Astrocyte of the hippocampus (primary cell): Measurements from ENCODE around the gene COBLL1.
A peak's percentile ranks its signal among the peaks of the same experiment; 100 is the strongest.

Source experiments
- DNase-seq: peaks from one replicate; pipeline ENCODE4 v3.0.0; 2011; ENCODE audit warnings: low read depth, low spot score

COBLL1 gene

DNA sequence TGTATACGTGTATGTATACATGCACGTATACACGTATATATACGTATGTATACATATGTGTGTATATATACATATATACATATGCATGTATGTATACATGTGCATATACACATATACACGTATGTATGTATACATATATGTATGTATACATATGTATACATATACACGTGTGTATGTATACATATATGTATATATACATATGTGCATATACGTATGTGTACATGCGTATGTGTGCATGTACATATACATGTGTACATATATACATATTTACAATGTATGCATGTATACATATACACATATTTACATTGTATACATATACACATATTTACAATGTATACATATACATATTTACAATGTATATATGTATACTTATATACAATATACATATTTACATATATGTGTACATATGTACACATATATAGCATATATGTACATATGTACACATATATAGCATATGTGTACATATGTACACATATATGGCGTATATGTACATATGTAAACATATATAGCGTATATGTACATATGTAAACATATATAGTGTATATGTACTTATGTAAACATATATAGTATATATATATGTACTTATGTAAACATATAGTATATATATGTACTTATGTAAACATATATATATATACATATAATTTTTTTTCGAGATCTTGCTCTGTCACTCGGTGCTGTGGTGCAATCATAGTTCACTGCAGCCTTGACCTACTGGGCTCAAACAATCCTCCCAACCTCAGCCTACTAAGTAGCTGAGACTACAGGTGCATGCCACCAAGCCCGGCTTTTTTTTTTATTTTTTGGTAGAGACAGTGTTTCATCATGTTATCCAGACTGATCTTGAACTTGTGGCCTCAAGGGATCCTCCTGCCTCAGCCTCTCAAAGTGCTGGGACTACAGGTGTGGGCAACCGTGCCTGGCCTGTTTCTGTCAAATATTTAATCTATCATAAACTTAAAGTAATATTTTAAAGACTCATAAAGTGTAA lies 23.2 kb downstream of the COBLL1 start:
- DNase-seq, result no peak

DNA sequence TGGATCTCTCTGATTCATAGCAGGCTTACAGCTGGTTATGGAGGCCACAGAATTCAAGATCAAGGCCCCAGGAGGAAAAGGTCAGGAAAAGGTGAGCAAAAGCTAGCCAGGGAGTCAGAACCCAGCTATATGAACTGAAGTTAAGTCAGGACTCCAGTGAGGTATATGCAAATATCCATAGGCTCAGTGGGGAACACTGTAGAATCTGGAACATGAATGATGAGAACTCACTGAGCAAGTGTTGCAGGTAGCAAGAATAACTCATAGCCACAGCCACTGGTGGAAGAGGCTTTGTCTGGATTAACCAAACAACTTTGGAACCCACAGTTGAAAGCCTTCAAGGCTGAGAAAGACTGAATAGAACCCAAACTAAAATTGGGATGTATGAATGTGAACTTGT lies 24.7 kb downstream of the COBLL1 start:
- DNase-seq, result no peak

DNA sequence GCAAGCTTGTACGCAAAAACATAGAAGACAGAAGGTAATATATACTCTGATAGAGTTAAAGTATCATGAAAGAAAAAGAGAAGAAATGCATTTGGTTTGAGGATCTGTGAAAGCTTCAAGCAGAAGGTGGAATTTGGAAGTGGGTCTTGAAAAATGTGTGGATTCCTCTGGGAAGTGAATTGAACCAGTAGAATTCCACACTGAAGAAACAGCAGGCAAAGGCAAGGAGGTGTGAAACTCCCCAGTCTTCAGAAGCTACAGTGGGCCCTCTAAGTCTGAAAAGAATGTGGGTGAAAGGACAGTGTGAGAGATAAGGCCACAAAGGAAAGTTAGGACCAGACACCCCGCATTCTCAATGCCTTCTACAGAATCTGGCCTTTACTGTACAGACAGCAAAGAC lies 25.6 kb downstream of the COBLL1 start:
- DNase-seq, result no peak

DNA sequence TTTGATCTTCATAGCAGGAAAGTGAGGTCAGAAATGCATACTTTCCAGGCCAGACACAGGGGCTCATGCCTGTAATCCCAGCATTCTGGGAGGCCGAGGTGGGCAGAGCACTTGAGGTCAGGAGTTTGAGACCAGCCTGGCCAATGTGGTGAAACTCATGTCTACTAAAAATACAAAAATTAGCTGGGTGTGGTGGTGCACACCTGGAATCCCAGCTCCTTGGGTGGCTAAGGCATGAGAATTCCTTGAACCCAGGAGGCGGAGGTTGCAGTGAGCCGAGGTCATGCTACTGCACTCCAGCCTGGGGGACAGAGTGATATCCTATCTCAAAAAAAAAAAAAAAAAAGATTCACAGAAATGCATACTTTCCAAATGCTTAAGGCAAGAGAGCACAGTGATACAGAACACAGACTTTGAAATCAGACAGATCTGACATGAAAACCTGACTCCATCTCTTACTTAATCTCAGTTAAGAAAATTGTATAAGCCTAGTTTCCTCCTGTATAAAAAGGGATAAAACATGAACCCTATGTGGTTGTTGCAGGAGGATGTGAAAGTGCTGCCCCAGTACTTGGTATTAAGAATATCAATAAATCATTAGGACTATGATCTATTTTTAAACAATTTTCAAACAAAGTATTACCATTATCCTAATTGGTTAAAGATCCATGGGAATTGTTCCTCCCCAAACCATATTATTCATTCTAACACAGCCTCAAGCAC lies 26.4 kb downstream of the COBLL1 start:
- no peak for DNase-seq

DNA sequence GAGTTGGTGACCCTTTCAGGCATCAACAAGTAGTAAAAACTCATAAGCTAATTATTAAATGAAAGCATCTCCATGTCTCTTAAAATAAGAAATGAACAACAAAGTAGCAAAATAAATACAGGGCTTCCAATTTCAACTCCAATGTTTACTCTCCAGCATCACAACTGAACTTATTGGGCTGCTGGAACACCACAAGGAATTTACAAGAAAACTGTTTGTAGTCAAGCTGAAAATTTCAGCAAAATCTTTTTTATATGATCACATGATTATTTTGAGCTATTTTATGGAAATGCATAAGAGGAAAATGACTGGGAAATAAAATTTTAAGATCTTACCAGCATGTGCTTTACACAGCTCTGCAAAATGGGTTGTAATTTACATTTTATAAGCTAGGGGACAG lies 28.1 kb downstream of the COBLL1 start:
- DNase-seq, result no peak

DNA sequence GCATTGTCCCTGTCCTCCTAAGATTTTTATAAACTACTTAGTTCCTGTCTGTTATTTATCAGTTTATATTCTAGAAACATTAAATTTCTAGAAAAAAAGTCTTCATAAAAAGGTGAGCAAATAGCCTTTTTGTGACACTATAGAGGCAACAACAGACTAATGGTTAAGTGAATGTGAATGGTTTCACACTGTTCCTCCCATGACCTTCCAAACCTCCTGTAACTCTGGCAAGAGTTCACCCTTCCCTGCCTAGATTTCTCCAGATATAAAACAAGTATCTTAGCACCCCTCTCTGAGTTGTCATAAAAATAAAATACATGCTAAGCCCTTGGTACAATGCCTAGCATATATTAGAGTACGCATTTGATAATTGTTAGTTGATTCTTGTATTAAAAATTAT lies 29.2 kb downstream of the COBLL1 start:
- no peak for DNase-seq

DNA sequence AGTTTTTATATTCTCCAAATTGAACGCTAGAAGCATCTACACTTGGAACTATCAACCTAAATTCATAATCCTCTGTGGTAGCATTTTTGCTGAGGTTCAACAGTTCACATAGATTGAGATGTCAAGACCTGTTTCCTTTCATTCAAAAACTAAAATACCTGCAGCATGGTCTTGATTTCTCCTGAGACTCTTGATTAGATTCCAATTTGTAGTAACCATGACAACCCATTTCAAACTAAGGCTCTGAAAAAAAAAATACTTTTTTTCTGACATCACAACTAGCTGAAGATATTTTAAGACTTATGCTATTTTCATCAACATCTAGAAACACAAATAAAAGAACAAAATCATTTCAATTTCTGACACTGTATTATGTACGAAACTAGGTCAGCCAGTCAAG lies 29.8 kb downstream of the COBLL1 start:
- no peak for DNase-seq

DNA sequence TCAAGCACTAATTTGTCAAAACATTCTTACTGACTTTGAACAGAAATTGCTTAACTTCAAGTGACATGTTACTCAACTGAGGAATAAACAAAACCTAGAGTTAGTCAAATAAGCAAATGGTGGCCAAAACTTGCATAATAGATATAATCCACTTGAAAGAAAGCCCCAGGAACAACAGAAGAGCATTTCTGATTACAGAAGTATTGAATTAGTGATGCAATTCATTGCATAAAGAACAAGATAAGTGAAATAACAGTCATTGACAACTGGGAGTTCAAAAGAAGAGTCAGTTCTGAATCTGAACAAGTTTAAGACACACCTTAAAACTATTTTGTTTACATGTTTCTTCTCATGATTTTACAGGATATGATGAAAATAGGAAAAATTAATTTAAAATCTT lies 30.8 kb downstream of the COBLL1 start:
- no peak for DNase-seq

DNA sequence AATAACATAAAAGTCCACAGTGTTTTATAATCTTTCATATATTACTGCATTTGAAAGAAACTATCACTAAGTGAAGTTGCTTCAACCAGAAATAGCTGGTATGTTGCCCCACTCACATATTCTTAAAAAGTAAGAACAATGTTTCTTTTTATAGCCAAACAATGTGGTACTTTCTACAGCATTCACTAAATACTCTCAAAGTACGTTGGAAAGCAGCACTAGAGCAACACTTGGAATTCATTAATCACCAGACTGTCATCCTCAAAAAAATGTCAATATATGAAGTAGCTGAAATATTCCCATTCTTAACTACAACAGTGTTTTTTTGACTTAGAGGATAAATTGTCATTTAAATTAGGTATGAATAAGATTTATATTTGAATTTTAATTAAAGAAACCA lies 32.8 kb downstream of the COBLL1 start:
- DNase-seq, result peak; percentile 33

DNA sequence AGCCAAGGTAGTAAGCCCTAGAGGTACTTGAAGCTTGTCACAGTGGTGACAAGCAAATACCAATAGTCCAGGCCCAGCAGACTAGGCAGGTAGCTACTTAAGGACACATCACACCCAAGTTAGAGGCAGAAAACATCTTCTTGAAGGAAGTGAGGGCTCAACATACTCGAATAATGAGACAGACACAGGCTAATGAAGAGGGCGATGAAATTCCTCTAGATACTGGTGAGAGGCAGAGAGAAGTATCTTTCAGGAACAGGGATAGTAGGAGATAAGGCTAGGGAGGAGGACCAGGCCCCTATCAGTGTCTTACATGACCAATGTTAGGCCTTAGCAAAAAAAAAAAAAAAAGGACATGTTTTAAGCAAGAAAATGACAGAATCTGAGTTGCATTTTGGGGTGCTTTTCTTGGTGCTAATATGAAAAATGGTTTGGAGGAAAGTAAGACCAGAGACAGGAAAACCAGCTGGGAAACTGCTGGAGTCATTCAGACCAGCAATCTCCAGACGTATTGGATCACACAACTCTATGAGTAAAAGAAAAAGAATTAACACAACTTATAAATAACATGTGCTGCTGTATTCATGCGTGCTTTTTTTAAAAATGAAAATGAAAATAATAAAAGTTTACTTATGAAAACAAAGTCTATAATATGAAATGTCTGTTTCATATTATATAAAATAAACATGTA lies 37.7 kb downstream of the COBLL1 start:
- DNase-seq, result no peak

DNA sequence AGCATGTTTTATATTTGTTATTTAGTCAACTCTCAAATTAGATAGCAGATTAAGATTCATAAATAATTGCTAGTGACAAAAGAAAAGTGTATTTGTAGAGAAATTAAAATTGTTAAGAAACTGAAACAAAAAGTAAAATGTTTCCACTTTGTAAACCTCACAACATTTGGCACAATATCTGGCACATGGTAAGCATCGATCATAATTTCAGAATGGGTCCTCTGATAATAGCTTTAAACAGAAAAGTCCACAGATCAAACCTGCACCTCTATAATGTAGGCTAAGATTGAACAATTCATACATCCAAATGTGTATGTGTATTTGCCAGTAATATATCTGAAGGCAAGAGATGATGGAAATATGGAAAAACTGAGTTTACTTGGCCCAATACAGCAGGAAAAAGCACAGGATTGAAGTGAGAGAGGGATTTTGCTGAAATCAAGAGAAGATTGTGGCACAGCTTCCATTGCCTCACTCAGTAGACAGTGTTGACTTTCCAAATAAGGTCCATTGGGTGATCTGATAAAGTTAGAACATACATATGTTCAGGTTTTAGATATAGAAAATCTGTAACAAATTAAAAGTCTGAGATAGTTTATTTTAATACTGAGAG lies 39.4 kb downstream of the COBLL1 start:
- DNase-seq, result no peak

DNA sequence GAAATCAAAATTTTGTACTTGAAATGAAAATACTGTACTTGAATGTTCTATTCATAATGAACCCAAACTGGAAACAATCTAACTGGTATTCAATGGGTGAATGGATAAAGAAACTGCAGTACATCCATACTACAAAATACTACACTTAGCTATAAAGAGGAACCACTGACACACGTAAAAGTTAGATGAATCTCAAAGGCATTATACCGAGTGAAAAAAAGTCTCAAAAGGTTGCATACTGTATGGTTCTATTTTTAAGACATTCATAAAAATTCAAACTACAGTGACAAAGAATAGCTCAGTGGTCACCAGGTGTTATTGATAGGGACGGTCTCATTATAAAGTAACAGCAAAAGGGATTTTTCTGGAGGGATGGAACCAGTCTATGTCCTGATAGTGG lies 41.1 kb downstream of the COBLL1 start:
- DNase-seq, result no peak

DNA sequence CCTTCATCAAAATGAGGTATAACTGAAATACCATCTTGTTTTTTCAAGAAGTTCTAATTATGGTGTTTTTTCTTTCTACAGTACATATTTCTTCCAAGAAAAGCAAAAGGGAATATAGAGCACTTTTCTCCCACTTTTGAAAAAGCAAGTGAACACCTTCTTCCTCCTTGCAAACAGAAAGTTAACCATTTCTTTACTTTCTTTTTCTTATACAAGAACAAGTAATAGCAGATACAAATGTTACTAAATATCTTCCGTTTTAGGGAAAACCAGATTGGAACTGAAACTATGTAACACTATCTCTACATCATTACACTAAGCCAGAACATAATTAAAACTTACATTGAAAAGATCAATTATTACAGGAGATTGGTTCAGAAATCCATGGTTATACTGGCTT lies 44.0 kb downstream of the COBLL1 start:
- DNase-seq, result no peak

DNA sequence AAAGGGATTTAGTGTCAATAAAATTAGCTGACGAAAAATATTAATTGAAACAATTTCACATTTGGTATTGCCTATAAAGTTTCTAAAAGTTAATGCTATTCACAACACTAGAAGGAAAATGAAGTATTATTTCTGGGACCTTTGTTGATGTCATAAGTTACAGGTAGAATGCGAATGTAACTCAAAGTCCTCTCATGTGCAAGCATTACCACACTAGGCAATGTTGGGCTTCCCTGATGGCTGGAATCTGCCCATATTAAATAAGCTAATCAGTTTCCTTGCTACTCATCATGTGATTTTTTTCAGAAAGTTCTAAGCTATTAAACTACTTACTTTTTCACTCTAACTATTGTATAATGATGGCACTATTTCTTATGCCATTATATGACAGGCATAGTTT lies 44.6 kb downstream of the COBLL1 start:
- DNase-seq, result no peak

DNA sequence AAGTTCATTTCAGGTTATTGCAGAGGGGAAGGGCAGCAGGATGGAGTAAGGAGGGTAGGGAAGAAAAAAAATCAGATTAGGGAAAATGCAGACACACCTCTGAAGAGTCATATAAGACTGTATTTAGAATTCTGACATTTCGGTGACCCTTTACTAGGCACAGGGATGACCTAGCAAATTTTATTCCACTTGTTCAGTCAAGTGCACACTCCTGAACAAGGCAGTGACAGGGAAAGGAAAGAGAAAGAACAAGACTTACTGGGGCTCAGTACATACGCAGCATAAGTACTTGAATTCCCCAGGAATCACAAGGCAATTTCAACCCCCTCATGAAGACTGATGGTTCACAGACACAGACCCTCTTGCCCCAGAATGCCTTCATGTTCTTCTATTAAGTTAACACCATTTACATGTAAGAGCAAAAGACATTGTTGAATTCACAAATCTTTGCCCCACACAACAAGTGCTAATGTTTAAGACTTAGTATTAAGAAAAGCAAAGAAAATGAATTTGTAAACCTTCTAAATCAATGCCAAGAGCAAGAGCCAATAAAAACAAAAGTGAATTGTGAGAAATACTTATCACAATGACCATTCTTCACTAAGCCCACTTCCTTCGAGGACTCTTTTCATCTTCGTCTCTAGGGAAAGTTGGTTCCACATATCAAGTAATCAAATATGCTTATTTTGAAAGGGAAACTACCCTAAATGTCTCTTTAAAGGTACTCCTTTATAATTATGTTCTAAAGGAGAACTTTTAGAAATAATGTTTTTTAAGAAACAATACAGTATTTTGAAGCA lies 47.0 kb downstream of the COBLL1 start:
- peak; percentile 22 for DNase-seq

DNA sequence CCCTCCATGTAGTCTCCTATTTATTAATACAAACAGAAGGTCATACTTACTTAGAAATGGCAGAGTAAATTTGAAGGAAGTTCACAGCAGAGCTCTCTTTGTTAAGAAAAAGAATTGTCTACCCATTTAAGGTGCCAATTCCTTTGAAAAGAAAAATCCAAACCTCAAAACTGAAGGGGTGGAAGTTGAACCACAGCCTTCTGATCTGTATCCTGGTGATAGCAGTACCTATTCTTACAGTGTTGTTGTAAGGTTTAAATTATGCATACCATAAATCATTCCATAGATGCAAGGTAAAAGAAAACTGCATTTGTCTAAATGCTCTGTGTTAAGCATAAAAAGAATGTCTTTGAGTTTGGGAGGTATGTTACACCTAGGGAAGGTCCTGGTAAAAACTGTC lies 47.6 kb downstream of the COBLL1 start:
- peak; percentile 26 for DNase-seq

DNA sequence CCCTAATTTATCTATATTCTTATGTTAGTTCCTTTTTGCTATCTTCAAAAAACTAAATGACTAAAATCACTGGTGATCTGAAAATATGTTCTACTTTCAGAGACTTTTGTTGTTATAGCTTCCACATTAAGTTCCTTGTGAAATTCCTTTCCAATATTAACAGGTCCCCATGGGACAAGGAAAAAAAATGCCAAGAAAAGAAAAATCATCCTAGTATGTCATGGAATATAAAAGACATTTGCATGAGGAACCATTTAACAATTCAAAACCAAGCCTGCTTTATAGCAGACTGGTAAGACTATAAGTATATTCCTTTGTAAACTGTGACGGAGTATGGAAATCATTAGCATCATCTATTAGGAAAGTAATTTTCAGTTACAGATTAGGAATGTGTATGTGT lies 48.1 kb downstream of the COBLL1 start:
- no peak for DNase-seq

DNA sequence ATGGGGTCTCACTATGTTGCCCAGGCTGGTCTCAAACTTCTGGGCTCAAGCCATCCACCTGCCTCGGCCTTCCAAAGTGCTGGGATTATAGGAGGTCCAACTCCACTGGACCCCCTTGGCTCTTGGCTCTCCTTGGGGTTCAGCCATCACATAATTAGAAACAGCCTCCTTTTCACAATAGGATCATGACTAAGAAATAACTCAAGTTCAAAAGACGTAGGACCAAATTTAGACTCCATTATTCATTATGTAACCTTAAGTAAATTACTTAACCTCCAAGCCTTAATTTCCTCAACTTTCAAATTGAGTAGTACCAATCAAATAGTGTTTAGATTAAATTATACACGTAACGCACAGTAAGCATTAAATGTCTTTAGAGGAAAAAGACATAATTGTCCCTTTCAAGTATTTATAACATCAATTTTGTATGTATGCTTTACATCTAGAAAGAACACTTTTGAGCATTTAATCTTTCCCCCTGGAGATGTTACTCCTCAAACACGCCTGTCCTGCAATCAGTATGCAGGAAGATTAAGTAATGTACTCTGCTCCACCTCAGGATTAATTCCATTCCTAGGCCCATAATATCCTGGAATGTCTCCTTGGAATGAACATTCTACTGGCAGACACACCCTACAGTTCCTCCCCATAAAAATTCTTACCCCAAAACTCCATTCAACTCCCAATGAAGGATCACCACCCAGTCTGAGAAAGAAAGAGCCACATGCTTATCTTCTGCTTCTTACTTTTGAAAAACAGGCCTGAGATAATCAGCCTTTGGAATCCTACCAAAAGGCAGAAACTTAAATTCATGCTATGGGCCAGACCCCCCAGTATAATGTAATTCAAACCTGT lies 49.1 kb downstream of the COBLL1 start:
- peak; percentile 21 for DNase-seq

DNA sequence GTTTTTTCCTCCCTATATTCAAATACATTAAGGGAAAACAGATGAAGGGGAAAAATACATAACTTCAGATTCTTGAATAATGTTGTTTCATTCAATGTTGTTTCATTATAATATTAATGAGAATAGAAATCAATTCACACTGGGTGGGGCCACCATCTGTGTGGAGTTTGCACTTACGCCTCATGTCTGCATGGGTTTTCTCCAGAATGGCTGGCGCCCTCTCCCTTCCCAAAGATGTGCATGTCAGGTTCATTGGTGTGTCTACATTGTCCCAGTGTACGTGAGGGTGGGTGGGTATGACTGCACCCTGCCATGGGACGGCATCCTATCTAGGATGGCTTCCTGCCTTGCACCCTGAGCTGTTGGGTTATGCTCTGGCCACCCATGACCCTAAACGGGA lies 51.7 kb downstream of the COBLL1 start:
- DNase-seq, result no peak

DNA sequence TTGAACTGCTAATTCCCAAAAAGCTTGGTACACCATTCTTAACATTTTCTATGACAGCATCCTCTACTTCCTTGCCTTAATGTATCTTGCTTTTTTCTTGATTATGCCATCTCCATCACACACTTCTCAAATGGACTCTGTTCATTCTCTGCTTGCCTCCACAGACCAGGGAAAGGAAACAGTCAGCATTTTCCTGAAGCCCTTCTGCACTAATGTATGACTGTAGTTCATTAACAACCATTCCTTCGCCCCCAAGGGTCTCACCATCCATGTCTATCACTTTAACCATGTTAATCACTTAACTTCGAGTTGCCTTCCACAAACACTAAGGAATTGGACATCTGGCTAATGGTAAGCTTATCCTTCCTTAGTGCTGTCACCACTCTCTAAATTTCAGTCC lies 54.8 kb downstream of the COBLL1 start:
- no peak for DNase-seq
